Brain pericyte (primary cell): Measurements from ENCODE around the gene NFAT5.
"Not testable (repeated sequence)": the region's sequence is repeated elsewhere in the genome, so short reads cannot be mapped to it uniquely, and the experiment has no call there.

Experiments used
- DNase-seq: peaks from one replicate; pipeline ENCODE4 v3.0.0-alpha.2; 2012; ENCODE audit warnings: low read depth, low spot score

Gene NFAT5

GRCh38 chr16:69555437-69555836, 10.3 kb upstream of the NFAT5 start:
- DNase-seq: no peak

GRCh38 chr16:69555867-69556266, 9.9 kb upstream of the NFAT5 start:
- DNase-seq: no peak

GRCh38 chr16:69559164-69559563, 6.6 kb upstream of the NFAT5 start:
- DNase-seq: no peak

- DNase-seq: not testable (repeated sequence)
These were observed 4.4 kb upstream of the NFAT5 start for GRCh38 chr16:69561367-69561766.

GRCh38 chr16:69561901-69562300, 3.9 kb upstream of the NFAT5 start:
- DNase-seq: no peak

GRCh38 chr16:69562813-69563212, 3.0 kb upstream of the NFAT5 start:
- DNase-seq: no peak

GRCh38 chr16:69563605-69564580, 1.9 kb upstream of the NFAT5 start:
- no peak for DNase-seq

- DNase-seq: no peak
These were observed 708 bp upstream of the NFAT5 start for GRCh38 chr16:69564845-69565670.

GRCh38 chr16:69566240-69566980, 644 bp downstream of the NFAT5 start:
- DNase-seq: no peak

- DNase-seq: no peak
These were observed 1.4 kb downstream of the NFAT5 start for GRCh38 chr16:69566981-69567680.

- no peak for DNase-seq
These were observed 2.9 kb downstream of the NFAT5 start for GRCh38 chr16:69568676-69569075.

GRCh38 chr16:69578771-69579170, 13.0 kb downstream of the NFAT5 start:
- not testable (repeated sequence) for DNase-seq

GRCh38 chr16:69579783-69580481, 14.2 kb downstream of the NFAT5 start:
- DNase-seq: no peak

GRCh38 chr16:69581297-69581696, 15.5 kb downstream of the NFAT5 start:
- no peak for DNase-seq

GRCh38 chr16:69584493-69584892, 18.7 kb downstream of the NFAT5 start:
- not testable (repeated sequence) for DNase-seq

GRCh38 chr16:69589434-69590269, 23.9 kb downstream of the NFAT5 start:
- no peak for DNase-seq

- no peak for DNase-seq
These were observed 24.8 kb downstream of the NFAT5 start for GRCh38 chr16:69590590-69590989.

GRCh38 chr16:69593751-69594255, 28.0 kb downstream of the NFAT5 start:
- no peak for DNase-seq
